ENCODE data around the gene SLC7A1. TPM values are rescaled to one million over a fixed set of nuclear protein-coding genes. Genes with fewer than 3 reads are reported as not detected.

Gene SLC7A1
- total RNA-seq, 3 donors from 2014 or later: 23.8 to 36.0 (median 28.0) TPM

DNA sequence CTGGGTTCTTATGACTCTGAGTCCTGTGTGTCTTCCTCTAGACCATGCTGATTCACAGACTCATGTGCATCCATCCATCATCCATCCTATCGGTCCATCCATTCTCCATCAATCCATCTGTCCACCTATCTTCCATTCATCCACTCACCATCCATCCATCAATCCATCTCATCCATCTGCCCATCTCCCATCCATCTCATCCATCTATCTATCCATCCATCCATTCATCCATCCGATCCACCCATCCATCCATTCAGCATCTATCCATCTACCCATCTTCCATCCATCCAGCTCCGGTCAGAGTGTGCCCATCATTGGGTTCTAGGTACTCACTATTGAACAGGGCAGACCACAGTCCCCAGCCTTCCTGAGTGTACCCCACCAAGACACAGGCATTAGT is 75.6 kb downstream of the SLC7A1 start:
- Histone ChIP-seq H3K4me1 (ENCODE audit: low read depth) (no peaks in the 10 kb centered on the region), H3K4me3 (no peak overlapping the region), H3K36me3 (ENCODE audit: low read depth) (no peaks in the 10 kb centered on the region), H3K9me3 (no peaks in the 10 kb centered on the region)
- intact Hi-C loops (cut with DNase I, micrococcal nuclease): loop anchor here in 1 of 2 donors (10.0 kb wide), 1 partner anchor 595 kb away; no protein-coding TSS in a partner anchor
- ATAC-seq (no peak), DNase-seq (no peak)
- TF ChIP-seq, protein P1, sequence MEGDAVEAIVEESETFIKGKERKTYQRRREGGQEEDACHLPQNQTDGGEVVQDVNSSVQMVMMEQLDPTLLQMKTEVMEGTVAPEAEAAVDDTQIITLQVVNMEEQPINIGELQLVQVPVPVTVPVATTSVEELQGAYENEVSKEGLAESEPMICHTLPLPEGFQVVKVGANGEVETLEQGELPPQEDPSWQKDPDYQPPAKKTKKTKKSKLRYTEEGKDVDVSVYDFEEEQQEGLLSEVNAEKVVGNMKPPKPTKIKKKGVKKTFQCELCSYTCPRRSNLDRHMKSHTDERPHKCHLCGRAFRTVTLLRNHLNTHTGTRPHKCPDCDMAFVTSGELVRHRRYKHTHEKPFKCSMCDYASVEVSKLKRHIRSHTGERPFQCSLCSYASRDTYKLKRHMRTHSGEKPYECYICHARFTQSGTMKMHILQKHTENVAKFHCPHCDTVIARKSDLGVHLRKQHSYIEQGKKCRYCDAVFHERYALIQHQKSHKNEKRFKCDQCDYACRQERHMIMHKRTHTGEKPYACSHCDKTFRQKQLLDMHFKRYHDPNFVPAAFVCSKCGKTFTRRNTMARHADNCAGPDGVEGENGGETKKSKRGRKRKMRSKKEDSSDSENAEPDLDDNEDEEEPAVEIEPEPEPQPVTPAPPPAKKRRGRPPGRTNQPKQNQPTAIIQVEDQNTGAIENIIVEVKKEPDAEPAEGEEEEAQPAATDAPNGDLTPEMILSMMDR (IDR thresholded peaks at IDR 0.05): no peak

DNA sequence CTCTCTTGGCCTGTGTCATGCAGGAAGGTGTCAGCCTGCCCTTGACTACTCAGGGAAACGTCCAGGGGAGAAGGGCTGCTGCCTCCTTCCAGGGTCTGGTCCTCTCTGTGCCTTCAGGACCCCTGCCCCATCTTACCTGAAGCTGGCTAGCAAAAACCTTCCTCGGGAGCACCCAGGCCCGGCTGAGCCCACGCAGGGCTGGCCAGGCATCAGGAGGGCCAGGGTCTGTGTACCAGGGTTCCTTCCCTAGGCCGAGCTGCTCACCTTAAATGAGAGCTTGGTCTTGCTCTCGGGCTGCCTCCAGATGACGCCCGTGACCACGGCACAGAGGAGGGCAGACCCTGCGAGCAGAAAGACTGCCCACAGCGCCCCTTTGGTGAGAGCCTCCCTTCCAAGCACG is 78.6 kb downstream of the SLC7A1 start:
- Histone ChIP-seq H3K9me3 (no peaks in the 10 kb centered on the region), H3K4me1 (ENCODE audit: low read depth) (no peaks in the 10 kb centered on the region), H3K4me3 (no peak overlapping the region), H3K36me3 (ENCODE audit: low read depth) (no peaks in the 10 kb centered on the region)
- no peak for DNase-seq
- TF ChIP-seq, protein P1 (IDR thresholded peaks at IDR 0.05): no peak
- intact Hi-C loops (cut with DNase I, micrococcal nuclease): loop anchor here in 1 of 2 donors (10.0 kb wide), 1 partner anchor 598 kb away; no protein-coding TSS in a partner anchor
- ATAC-seq: no peak

DNA sequence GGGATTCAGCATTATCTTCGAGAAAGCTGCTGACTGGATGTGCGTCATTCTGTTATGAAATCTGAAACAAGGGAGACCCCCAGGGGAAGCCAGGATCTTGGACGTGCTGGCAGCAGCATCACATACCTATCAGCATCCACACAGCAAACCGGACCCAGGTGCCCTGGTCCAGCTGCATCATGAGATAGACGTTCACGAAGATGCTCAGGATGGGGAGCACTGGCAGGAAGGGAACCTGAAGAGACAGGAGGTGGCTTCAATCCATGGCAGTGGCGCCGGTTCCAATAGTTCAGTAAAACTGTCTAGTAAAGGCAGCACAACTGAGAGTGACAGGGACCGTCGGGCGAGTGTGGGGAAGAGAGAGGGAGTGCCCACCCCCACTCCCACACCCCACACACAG is 79.5 kb downstream of the SLC7A1 start:
- H3K36me3 ChIP-seq (ENCODE audit: low read depth): no peaks in the 10 kb centered on the region
- TF ChIP-seq, protein P1 (IDR thresholded peaks at IDR 0.05): no peak
- no peaks in the 10 kb centered on the region for H3K9me3 ChIP-seq
- no peaks in the 10 kb centered on the region for H3K4me1 ChIP-seq (ENCODE audit: low read depth)
- no peak overlapping the region for H3K4me3 ChIP-seq
- ATAC-seq: no peak
- no peak for DNase-seq
- intact Hi-C loops (cut with DNase I, micrococcal nuclease): loop anchor here in 1 of 2 donors (10.0 kb wide), 1 partner anchor 599 kb away; no protein-coding TSS in a partner anchor

DNA sequence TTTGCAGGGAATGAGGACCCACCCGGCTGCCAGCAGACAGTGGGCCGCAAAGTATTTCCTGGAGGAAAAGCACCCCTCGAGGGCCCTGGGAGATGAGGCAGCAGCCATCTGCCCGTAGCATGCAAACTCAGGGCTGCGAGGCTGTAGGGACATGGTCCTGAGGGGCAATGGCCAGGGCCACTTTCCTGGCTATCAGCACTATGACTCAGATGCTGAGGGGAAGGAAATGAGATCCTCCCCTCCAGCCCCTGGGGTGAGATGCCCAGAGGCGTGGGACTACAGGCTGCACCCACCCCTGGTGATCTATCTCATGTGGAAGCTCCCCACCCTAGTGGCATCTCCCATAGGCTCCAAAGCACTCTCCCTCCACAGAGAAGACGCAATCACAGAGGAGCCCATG is 80.1 kb downstream of the SLC7A1 start:
- no peaks in the 10 kb centered on the region for H3K4me1 ChIP-seq (ENCODE audit: low read depth)
- TF ChIP-seq, protein P1 (IDR thresholded peaks at IDR 0.05): no peak
- intact Hi-C loops (cut with DNase I, micrococcal nuclease): loop anchor here in 1 of 2 donors (10.0 kb wide), 1 partner anchor 599 kb away; no protein-coding TSS in a partner anchor
- H3K36me3 ChIP-seq (ENCODE audit: low read depth): no peaks in the 10 kb centered on the region
- no peak for DNase-seq
- no peaks in the 10 kb centered on the region for H3K9me3 ChIP-seq
- no peak for ATAC-seq
- no peak overlapping the region for H3K4me3 ChIP-seq

DNA sequence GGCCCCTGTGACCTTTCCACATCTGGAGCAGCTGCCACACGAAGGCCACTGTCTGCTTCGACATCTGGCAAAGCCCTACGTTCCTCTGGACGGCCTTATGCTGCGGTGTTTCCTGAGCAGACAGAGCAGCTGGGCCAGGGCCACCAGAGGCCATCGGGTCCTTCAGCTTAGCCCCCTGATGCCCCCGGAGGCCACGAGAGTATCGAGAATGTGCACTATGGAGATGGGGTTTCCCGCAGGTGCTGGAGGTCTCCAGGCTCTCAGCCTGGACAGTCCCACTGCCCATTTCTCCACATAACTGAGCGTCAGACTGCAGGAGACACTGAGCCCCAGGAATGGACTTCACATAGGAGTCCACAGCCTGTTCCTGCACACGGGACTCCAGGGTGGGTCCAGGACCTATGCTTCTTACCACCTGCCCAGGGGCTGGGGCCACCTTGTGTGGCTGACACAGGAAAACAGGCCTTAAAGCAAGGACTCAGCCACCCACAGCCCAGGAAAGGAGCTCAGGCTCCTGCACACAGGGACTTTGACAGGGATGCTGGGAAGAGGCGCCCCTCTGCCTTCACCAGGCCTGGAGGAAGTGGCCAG is 80.7 kb downstream of the SLC7A1 start:
- Histone ChIP-seq H3K36me3 (ENCODE audit: low read depth) (no peaks in the 10 kb centered on the region), H3K4me3 (no peak overlapping the region), H3K4me1 (ENCODE audit: low read depth) (no peaks in the 10 kb centered on the region), H3K9me3 (no peaks in the 10 kb centered on the region)
- no peak for DNase-seq
- TF ChIP-seq, protein P1 (IDR thresholded peaks at IDR 0.05): no peak
- intact Hi-C loops (cut with DNase I, micrococcal nuclease): loop anchor here (5.0 to 10.0 kb wide), 2 partner anchors 597 to 600 kb away; no protein-coding TSS in a partner anchor
- ATAC-seq: no peak
